ENCODE data around the gene ARL14EPL.
"Not testable (repeated sequence)": the region's sequence is repeated elsewhere in the genome, so short reads cannot be mapped to it uniquely, and the experiment has no call there.

ARL14EPL gene

GRCh38 chr5:116058346-116058936 lies 26.2 kb downstream of the ARL14EPL start:
- no peak for DNase-seq

- no peak for DNase-seq
Observed at GRCh38 chr5:116062352-116062751, 30.1 kb downstream of the ARL14EPL start.

GRCh38 chr5:116063950-116064349 lies 31.7 kb downstream of the ARL14EPL start:
- DNase-seq: no peak

GRCh38 chr5:116068028-116068632 lies 35.9 kb downstream of the ARL14EPL start:
- peak; percentile 2 for DNase-seq

GRCh38 chr5:116071211-116071610 lies 38.9 kb downstream of the ARL14EPL start:
- no peak for DNase-seq

- DNase-seq: no peak
Observed at GRCh38 chr5:116075191-116075831, 43.0 kb downstream of the ARL14EPL start.

GRCh38 chr5:116076496-116076895 lies 44.2 kb downstream of the ARL14EPL start:
- DNase-seq: no peak

- DNase-seq: no peak
Observed at GRCh38 chr5:116078199-116078598, 45.9 kb downstream of the ARL14EPL start.

- DNase-seq: no peak
Observed at GRCh38 chr5:116084287-116084691, 52.0 kb downstream of the ARL14EPL start.

- DNase-seq: peak; percentile 44
Observed at GRCh38 chr5:116084871-116085715, 52.8 kb downstream of the ARL14EPL start, which contains the start of gene COMMD10. TSS of gene COMMD10 (plus strand) at chr5:116085025.

- DNase-seq: not testable (repeated sequence)
Observed at GRCh38 chr5:116086309-116086708, 54.0 kb downstream of the ARL14EPL start.

- no peak for DNase-seq
Observed at GRCh38 chr5:116088062-116088461, 55.8 kb downstream of the ARL14EPL start.

- no peak for DNase-seq
Observed at GRCh38 chr5:116090302-116090701, 58.0 kb downstream of the ARL14EPL start.

GRCh38 chr5:116091416-116091815 lies 59.1 kb downstream of the ARL14EPL start:
- DNase-seq: no peak

GRCh38 chr5:116097301-116097700 lies 65.0 kb downstream of the ARL14EPL start:
- DNase-seq: no peak

GRCh38 chr5:116098998-116099397 lies 66.7 kb downstream of the ARL14EPL start:
- DNase-seq: no peak

GRCh38 chr5:116104941-116105340 lies 72.7 kb downstream of the ARL14EPL start:
- not testable (repeated sequence) for DNase-seq

All from DMS79 treated with DMSO at 0.1 percent for 48 hours (cell line).